ENCODE results near the gene ZFAND2A.
"Not testable (repeated sequence)": the region's sequence is repeated elsewhere in the genome, so short reads cannot be mapped to it uniquely, and the experiment has no call there.

The ZFAND2A gene

DNA sequence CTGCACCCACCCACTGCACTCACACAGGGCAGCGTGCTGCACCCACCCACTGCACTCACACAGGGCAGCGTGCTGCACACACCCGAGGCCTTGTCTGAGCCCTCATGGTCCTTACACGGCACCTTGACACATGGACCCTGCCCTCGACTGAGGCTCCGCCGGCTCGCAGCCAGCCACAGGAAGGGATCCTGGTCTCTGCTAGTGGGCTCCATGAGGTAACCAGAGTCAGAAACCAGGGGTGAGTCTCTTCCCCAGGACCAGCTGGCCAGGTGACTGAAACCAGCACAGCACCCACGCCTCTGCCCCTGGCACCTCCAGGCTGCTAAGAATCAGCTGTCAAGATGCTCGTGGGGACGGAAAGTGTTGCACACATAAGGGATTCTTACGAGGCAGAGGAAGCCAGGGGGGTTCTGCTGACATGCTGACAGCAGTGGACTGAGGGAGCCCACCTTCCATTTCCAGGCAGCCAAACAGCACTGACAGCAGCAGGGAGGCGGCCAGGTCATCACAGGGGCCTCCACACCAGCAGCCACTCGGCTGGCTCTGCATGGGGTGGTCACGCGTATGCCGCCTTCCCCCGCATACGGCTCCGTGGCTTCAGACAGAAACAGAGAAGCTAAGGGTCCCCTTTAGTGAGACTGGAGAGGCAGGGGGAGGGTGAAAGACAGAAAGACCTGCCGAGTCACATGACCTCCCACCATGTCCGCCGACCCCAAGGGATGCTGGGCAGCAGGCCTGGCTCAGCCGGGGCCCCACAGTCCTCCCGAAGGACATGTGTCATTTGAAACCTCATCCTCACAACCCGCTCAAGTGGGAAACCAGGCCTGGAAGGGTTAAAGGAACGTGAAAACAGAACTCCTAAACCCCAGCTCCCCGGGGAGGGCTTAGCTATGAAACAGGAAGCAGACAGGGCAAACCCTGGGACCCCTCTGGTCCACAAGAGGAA lies 37.8 kb downstream of the ZFAND2A start:
- DNase-seq = no peak

GRCh38 chr7:1121476-1121875 lies 38.5 kb downstream of the ZFAND2A start:
- DNase-seq = no peak

- no peak for DNase-seq
Measured at GRCh38 chr7:1120791-1121190, 39.2 kb downstream of the ZFAND2A start.

GRCh38 chr7:1119201-1119600 lies 40.8 kb downstream of the ZFAND2A start:
- DNase-seq = no peak

GRCh38 chr7:1117321-1117928 lies 42.6 kb downstream of the ZFAND2A start:
- DNase-seq = no peak

DNA sequence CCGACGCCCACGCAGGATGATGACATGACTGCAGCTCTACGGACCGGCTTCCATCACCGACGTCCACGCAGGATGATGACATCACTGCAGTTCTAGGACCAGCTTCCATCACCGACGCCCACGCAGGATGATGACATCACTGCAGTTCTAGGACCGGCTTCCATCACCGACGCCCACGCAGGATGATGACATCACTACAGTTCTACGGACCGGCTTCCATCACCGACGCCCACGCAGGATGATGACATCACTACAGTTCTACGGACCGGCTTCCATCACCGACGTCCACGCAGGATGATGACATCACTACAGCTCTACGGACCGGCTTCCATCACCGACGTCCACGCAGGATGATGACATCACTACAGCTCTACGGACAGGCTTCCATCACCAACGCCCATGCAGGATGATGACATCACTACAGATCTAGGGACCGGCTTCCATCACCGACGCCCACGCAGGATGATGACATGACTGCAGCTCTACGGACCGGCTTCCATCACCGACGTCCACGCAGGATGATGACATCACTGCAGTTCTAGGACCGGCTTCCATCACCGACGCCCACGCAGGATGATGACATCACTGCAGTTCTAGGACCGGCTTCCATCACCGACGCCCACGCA lies 43.5 kb downstream of the ZFAND2A start:
- DNase-seq = not testable (repeated sequence)

DNA sequence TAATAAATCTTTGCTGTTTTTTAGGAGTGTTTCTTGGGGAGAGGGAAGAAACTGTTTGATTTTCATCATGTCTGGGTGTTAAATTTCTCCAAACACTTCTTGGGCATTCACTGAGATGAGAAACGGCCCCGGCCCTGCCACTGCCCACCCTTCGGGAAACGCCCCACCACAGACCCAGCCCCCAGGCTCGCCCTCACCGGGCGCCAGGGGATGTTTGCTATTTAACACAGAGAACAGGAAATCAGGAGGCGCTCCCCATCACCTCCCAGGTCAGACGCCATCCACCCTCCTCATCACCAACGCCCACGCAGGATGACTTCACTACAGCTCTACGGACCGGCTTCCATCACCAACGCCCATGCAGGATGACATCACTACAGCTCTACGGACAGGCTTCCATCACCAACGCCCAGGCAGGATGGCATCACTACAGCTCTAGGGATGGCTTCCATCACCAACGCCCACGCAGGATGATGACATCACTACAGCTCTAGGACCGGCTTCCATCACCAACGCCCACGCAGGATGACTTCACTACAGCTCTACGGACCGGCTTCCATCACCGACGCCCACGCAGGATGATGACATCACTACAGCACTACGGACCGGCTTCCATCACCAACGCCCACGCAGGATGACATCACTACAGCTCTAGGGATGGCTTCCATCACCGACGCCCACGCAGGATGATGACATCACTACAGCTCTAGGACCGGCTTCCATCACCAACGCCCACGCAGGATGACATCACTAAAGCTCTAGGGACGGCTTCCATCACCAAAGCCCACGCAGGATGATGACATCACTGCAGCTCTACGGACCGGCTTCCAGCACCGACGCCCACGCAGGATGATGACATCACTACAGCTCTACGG lies 44.6 kb downstream of the ZFAND2A start:
- not testable (repeated sequence) for DNase-seq

DNA sequence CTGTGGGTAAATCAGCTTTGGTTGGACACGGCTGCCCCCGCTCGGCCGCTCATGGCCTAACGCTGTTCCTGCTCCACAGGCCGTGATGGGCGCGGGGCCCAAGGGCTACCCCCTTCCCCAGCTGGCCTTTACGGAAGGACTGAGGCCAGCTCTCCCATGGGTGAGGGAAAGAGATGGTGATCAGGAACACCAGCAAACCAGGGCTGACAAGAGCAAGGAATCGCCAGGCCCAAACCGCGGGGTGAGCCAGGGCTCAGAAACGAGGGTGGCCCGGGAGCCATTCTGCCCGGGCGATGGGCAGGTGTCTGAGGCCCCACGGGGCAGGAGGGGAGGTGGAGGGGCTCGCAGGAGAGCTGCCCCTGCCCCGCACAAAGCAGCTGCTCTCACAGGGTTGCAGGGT lies 45.5 kb downstream of the ZFAND2A start:
- DNase-seq = no peak

- no peak for DNase-seq
Measured at GRCh38 chr7:1114088-1114487, 45.9 kb downstream of the ZFAND2A start.

- no peak for DNase-seq
Measured at GRCh38 chr7:1113548-1113885, 46.5 kb downstream of the ZFAND2A start.

GRCh38 chr7:1112625-1113547 lies 47.1 kb downstream of the ZFAND2A start:
- DNase-seq = no peak

DNA sequence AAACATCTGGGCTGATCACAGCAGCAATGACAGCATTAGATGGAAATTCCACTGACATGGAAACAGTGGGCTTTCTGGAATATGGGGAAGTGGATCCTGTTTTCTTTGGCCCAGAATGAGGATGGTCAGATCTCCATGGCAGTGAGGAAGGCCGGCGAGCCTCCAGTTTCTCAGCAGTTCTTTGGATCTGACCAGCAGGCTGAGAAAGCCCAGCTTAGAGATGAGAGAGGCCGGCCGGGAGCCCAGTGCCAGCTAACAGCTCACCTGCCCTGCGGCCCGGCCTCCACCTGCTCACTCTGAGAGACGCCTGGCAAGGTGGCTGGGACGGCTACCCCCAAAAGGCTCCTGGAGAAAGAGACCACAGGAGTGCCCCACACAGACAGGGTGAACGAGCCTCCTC lies 47.9 kb downstream of the ZFAND2A start:
- DNase-seq = no peak

GRCh38 chr7:1111156-1111555 lies 48.8 kb downstream of the ZFAND2A start:
- DNase-seq = no peak

DNA sequence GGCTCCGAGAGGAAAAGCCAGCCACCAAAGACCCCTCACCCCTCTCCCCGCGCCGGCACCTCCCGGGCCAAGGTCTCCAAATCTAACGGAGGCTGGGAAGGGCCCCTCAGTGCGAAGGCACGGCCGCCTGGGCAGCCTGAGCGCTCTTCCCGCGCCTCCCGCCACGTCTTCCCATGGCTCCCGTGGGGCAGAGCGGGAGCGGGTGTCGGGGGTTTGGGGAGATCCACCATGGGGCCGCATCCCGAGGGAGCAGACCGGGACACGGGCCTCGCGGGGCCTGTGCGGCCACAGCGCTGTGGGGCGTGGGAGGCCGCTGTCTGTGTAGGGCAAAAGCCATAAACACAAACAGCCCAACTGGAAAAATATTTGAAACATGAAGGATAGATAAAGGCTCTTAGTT lies 49.6 kb downstream of the ZFAND2A start:
- no peak for DNase-seq

- no peak for DNase-seq
Measured at GRCh38 chr7:1109581-1110310, 50.2 kb downstream of the ZFAND2A start.

DNA sequence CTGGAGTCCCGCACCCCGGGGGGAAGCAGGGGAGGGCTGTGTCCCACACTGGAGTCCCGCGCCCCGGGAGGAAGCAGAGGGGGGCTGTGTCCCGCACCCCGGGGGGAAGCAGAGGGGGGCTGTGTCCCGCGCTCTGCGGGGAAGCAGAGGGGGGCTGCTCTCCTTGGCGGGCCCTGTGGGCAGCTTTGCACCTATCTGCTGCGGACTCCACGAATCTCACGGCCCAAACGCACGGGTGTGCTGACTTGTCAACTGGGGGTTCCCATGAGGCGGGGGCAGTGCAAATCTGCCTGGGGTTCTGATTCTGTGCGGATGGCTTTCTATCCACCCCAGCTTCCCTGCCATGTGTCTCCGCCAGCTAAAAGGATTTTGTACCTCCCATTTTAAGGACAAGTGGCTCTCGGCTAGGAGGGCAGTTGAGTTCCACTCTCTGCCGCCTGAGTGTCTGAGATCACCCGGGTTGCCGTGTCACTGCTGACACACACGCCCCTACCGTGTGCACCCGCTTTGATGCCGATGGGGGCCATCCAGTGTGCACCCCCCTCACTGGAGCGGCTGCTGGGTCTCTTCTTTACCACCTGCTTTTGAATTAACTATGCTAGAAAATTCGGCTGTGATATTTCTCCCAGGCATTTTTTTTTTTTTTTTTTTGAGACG lies 51.6 kb downstream of the ZFAND2A start:
- no peak for DNase-seq

DNA sequence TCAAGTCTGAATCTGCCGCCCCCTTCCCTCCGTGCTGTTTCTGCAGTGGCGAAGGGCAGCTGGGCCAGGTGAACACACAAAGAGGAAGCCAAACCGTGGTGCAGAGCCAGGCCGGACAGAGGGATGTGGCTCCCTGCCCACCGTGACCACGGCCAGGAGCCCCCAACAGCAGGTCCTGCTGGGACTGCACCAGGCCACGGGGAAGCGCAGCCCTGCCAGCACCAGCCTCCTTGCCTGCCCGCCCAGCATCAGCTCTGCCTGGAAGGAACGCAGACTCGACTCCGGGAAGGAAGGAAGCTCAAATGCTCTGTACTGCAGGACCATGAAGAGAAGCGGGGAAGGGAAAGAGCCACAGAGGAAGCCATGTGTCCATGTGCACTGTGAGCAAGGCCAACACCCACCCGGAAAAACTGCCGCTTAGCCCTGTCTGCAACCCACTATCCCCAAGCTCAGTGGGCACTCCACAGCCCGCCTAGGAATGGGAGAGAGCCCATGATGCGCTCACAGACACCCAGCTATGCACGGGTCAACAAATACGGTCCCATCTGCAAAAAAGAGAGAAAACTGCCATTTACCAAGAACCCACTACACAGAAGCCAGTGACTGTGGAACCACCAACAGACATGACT lies 53.1 kb downstream of the ZFAND2A start:
- DNase-seq = no peak

GRCh38 chr7:1106063-1106792 lies 53.8 kb downstream of the ZFAND2A start:
- no peak for DNase-seq

DNA sequence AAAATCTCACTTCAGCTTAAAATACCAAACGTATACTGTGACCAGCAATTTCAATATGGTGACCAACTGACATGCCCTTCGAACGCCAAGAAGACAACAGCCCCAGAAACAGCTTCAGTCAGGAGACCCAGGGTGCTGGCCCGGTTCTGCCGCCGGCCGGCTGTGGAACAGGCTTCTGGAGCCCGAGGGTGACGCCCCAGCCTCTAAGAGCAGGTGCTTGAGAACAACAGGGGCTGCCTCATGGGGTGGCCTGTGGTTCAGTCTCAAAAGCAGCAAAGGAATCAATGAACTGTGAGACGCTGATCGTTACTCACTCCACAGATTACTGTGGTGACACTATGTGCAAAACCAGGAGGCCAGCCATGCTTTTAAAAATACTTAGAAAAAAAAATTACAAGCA lies 54.8 kb downstream of the ZFAND2A start:
- no peak for DNase-seq

All from stimulated activated CD4-positive, alpha-beta T cell treated with anti-CD3 and anti-CD28 coated beads, Interleukin-4, amount 100 ng/mL, for 24 hours (primary cell).